GM21786 (cell line): ENCODE results near the gene NRXN3.
"Not testable (repeated sequence)": the region's sequence is repeated elsewhere in the genome, so short reads cannot be mapped to it uniquely, and the experiment has no call there.

Experiments
- ATAC-seq: cut with Tn5 transposase; IDR thresholded peaks from one replicate; pipeline ENCODE4 v1.9.1; 2021; ENCODE audit not compliant: unreplicated experiment

Gene NRXN3

DNA sequence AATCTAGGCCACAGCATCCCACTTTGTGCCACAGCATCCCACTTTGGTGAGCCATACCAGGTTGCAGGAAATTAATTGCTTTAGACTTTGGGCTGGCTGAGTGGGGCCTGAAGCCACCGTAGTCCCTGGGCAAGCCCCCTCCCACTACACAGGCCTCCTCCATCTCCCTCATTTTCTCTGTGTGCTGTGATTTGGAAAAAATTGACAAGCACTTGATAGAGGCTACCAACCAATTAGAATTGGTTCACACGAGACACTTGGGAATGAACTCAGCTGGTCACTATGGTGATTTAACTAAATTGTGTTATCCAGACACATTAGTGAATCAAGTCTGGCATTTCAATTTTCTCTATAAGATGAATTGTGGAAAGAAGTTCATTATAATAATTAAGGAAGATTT is 1560.0 kb downstream of the NRXN3 start:
- no peak for ATAC-seq

- no peak for ATAC-seq
Measured at GRCh38 chr14:79730953-79731352, 1560.8 kb downstream of the NRXN3 start.

GRCh38 chr14:79732911-79733655 is 1562.9 kb downstream of the NRXN3 start:
- ATAC-seq = no peak

DNA sequence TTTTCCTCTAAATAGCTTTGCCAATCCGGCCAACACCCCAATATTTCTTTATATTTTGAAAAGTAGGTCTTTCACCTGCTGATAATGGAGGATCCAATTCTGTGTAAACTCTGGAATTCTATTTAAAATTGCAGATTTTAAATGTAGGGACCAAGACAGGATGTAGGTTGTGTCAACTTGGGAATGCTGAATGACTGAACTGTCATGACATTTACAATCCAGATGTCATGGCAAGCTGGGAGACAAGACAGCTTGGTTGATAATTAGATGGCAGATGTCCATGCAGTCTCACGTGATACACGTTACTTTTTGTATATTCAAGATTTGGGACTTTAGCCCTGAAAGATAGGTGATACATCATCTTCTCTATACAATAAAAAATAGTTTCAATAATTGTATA is 1564.0 kb downstream of the NRXN3 start:
- ATAC-seq = no peak

DNA sequence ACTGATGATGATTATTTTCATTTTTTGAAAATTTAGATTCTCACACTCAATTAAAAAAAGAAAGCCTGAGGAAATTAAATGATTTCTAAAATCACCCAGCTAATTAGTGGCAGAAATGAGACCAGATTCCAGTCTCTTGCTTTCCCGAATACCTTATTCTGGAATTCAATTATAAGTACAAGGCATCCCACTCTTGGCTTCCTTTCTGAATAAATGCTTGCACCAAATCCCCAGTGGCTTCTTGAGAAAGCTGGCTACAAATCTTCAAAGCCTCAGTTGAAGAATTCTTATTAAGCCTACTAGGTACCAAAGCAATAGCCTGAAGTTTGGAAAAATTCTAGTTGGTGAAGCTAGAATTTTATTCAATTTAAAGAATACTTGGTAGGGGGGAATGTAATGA is 1564.5 kb downstream of the NRXN3 start:
- ATAC-seq = no peak

- ATAC-seq = no peak
Measured at GRCh38 chr14:79735121-79735520, 1564.9 kb downstream of the NRXN3 start.

GRCh38 chr14:79740066-79740601 is 1570.0 kb downstream of the NRXN3 start:
- ATAC-seq = no peak

DNA sequence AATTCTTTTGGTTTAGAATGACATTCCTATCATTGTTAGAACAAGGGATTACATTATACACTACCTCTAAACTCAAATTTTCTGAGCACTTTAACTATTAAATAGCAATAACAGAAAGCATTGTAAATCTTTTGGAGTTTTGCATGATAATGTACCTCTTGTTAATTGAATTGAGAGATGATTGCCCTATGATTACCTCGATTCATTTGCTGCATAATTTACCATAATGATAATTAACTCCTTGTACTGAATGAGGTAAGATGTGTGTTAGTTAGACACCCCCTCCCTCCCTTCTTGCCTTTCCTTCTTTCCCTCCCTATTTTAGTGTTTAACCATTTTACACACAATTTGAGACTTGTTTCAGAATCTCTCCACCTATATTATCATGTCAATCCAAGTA is 1572.0 kb downstream of the NRXN3 start:
- ATAC-seq = no peak

DNA sequence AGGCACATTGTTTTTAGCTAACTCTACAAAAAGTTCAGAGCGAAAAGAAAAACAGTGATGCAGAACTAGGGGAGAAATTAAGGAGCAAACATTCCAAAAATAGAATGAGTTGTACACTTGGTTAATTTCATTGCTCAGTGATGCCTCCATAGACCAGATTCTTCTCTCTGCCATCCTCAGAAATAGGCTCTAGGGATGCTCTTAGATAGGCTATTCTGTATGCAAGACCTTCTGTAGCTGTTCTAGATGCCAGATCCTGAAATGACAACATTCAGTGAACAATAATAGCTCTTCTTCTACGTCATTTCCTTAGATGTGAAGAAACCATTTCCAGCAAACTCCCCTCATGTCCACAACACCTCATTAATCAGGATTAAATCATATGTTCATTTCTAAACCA is 1574.9 kb downstream of the NRXN3 start:
- ATAC-seq = no peak

DNA sequence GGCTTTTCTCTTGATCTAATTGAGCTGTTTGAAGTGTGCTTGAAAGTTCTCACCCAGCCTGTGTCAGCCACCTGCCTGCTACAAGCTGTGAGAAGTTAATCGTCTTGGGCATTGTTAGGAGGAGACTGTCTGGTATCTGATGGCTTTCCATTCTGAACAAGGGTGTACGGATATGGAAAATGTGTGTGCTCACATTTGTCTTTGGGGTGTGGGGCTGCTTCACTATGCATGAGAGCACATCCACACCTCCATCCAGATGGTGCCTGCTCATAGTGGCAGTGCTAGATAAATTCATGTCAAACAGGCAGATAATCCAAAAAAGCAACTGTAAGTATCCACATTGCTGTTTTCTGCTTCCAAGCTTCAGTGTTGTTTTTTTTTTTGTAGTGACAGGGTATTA is 1578.9 kb downstream of the NRXN3 start:
- ATAC-seq = no peak

DNA sequence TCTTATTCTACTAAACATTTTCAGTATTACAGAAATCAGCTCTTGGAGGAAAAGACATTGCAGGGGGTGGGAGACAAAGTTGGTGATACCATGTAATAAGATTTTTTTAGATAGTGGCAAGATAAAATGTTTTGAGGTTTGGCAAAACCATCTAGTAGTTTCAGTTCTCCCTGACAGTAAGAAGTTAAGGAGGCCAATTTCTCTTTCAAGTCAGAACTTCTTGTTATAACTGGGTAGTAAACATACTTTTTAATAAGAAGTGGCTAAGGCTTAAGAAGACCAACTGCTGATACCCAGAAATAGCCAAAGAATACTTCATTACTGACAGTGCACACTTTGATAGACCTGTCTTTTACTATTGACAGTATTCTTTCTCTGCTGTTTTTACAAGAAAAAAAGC is 1588.8 kb downstream of the NRXN3 start:
- ATAC-seq = no peak

DNA sequence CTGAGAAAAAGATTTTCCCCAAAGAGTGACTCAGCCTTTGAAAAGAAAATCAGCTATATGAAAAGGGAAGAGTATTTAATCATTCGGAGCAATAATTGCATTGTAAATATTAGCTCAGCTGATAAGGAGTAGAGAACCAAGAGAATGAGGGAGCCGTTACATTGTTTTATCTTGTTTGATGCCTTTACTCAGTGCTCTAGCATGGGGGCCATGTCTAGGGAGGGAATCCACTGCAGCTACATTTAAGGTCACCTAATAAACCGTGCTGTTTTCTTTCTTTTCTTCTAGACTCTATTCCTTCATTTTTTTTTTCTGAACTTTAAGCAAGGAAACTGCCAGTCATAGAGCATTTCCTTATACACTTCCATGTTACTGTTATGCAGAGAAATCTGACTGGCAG is 1594.2 kb downstream of the NRXN3 start:
- ATAC-seq = no peak

DNA sequence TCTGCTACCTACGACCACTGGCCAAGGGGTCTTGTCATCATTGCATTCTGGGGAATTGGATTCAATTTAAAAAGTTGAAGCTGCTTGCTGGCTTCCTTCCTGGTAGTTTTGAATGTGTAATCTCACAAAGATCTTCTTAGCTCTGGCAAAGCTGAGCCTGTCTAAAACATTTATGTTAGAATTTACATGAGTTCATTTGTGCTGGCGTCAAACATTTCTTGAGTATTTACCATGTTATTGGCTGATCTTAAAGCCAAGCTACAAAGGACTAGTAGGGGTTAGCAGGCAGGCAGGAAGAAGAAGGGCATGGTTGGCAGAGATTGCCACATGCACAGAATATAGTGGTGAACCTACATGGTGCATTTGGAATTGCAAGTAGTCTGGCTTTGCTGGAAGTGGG is 1596.3 kb downstream of the NRXN3 start:
- ATAC-seq = no peak

DNA sequence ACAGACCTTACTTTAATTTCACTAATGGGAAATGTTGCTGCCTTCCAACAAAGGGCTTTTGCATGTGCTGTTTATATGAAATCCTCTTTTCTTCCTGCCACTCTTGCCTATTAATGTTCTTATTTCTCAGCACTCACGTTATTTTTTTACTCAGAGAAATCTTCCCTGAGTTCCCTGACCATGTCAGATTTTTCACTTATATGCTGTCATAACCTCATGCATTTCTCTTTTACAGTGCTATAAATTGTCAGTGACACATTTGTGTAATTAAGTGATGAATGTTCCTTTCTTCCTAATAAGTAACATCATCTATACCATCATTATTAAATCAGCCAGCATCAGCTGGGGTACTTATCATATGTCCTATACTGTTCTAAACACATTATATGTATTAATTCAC is 1597.1 kb downstream of the NRXN3 start:
- no peak for ATAC-seq

DNA sequence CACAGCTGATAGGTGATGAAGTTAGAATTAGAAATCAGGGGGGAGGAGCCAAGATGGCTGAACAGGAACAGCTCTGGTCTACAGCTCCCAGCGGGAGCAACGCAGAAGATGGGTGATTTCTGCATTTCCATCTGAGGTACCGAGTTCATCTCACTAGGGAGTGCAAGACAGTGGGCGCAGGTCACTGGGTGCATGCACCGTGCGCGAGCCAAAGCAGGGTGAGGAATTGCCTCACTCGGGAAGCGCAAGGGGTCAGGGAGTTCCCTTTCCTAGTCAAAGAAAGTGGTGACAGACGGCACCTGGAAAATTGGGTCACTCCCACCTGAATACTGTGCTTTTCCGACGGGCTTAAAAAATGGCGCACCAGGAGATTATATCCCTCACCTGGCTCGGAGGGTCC is 1597.5 kb downstream of the NRXN3 start:
- not testable (repeated sequence) for ATAC-seq

DNA sequence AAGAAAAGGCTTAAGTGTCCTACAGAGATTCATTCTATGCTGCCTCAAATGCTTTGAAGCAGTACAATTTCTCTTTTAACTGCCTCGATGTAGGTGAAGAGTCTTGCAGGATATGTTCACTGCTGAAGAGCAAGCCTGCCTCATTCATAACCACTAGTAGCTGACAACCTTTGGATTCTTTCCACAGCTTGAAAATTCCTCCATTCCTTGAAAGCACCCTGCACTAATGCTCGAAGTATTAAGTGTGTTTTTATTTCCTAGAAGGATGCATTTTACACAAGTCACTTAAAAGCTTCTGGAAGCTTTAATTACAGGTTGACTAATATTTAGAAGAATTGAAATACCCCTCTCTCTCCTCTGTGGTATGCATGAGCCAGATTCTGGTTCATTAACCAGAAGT is 1611.7 kb downstream of the NRXN3 start:
- no peak for ATAC-seq

DNA sequence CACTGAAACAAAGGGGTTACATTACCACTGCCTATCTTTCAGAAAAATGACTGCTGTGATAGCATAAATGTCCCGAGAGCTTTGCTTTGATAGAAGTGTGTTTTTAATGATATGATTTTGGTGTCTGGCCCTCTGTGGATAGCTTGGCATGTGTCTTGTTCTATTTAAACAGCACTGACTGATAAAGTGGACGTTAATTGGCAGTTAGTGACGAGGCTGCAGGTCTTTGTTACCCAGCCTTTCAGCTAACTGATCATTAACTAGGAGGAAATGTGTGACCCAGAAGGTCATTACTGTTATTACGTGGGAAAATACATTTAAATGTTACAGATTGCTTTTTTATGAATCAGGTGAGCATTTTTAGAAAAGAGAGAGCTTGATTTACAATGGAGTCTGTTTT is 1612.9 kb downstream of the NRXN3 start:
- no peak for ATAC-seq

- ATAC-seq = no peak
Measured at GRCh38 chr14:79786522-79786921, 1616.3 kb downstream of the NRXN3 start.

DNA sequence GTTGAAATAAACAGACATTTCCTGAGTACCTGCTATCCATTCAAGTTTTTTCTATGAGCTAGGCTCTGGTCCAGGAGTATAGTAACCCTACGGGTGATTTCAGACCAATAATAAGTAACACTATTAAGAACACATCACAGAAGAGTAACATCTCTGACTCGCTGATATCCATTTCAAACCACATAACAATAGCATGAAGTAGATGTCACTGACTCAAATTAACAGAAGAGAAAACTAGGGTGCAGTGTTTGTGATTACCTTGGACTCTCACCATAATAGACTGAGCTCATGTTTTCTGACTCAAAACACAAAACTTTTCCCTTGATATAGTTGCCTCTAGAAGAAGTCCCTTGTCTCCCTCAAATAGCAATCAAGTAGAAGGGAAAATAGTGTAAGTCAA is 1618.2 kb downstream of the NRXN3 start:
- ATAC-seq = no peak

DNA sequence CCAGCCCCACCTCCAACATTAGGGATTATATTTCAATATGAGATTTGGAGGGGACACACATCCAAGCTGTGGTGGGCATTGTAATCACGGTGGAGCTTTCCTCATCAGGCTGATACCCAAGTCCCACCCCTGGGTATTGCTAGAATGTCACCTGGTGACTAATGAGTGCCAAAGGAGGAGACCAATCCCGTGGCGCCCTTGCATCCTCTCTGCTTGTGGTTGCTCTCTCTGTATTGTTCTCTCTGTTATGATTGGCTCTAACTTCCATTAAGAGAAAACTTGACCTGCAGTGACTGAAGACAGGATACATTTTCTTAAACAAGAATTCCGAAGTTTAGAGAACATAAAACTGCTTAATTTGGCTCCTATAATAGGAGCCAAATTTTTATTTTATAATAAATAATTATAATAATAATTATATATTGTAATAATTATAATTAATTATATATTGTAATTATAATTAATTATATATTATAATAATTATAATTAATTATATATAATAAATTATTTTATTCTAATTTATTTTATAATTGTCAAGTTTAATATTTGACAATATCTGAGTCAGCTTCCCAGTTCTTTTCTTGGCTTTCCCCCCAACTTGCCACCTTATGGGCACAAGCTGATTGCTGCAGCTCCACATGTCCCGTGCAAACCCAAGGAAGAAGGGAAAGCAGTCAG is 1621.0 kb downstream of the NRXN3 start:
- no peak for ATAC-seq

GRCh38 chr14:79802093-79802492 is 1631.9 kb downstream of the NRXN3 start:
- no peak for ATAC-seq

DNA sequence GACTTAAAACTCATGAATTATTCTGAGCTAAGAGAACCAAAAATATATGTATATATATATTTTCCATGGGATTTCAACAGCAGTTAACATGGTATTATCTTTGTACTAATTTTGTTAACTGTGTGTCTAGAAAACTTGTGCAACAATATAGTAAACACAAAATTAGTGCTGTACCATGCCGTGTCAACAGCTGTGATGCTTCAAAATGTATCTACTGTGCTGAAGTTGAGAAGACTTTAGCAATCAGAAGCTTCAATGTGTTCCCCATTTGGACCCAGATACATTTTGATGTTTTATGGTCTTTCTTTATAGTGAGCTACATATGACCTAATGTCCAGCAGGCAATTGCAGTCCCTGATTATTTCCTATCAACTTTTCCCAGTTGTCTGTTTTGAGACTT is 1635.5 kb downstream of the NRXN3 start:
- no peak for ATAC-seq
